Ovary (tissue), 9 donors: ENCODE data around the gene ANXA11. TPM values are rescaled to one million over a fixed set of nuclear protein-coding genes. Genes with fewer than 3 reads are reported as not detected.

Experiments used
- DNase-seq, 5 donors: peaks; one replicate each; pipeline ENCODE4 v3.0.0-alpha.2; 2019 to 2020
- H3K27ac ChIP-seq, 2 donors: fragments of 200-600 bp; one replicate each; pipeline versions ENCODE4 v1.5.1 to v1.8.0; 2019 to 2022
- H3K27me3 ChIP-seq: fragments of 200-600 bp; one replicate; pipeline ENCODE4 v1.8.0; 2022
- H3K36me3 ChIP-seq: fragments of 200-600 bp; sonication (generic); one replicate; pipeline ENCODE4 v1.5.1; 2019
- H3K4me1 ChIP-seq: one replicate; pipeline ENCODE4 v1.8.1; 2013; ENCODE audit warnings: mild to moderate bottlenecking, moderate library complexity; ENCODE audit not compliant: insufficient read depth
- H3K4me3 ChIP-seq: fragments of 200-600 bp; sonication (generic); one replicate; pipeline ENCODE4 v1.5.1; 2017
- H3K9me3 ChIP-seq, 2 donors: fragments of 200-600 bp in 1 of 2; sonication (generic) in 1 of 2; one replicate each; pipeline versions ENCODE4 v1.5.1 to v1.8.1; 2013 to 2019; ENCODE audit warnings: mild to moderate bottlenecking in 1 of 2, moderate library complexity in 1 of 2
- EP300 ChIP-seq: sonication (generic); formaldehyde crosslinking; IDR thresholded peaks from one replicate; pipeline ENCODE4 v1.6.1; 2017; ENCODE audit warnings: antibody characterized with exemption
- POLR2A ChIP-seq: fragments of 450-650 bp; IDR thresholded peaks from one replicate; pipeline ENCODE4 v1.6.1; 2017; ENCODE audit warnings: antibody characterized with exemption, mild to moderate bottlenecking, moderate library complexity
- WGBS, 3 donors: extraction: QIAGEN DNeasy Blood & Tissue Kit in 1 of 3; methylation state at CpG; one replicate each; pipeline versions ENCODE4 v1.1.5 to v1.1.7; 2013 to 2017; 5-methylcytosine and 5-hydroxymethylcytosine counted together
- intact Hi-C, 4 donors: fragments of 100-400 bp; cut with DNase I; formaldehyde crosslinking; loops; one replicate each; pipeline versions ENCODE4 v1.11.0 to v1.15.1; 2022 to 2023
- polyA plus RNA-seq, 2 donors: library from polyadenylated mRNA; stranded (reverse); fragments of 200-250 nt in 1 of 2; fragments of 350-450 nt in 1 of 2; fragmentation: Illumina TruSeq in 1 of 2; extraction: RNeasy Lipid Tissue Mini Kit (QIAGEN cat#74804) in 1 of 2; gene quantifications; one replicate each; pipeline ENCODE4 v1.2.3, GENCODE V29; 2013 to 2014
- small RNA-seq: library from RNA; depleted of rRNA; stranded (forward); fragments of <200 nt; gene quantifications from one replicate; pipeline ENCODE3, GENCODE V24; 2016
- total RNA-seq, 7 donors: library from RNA; depleted of rRNA in 2 of 7; stranded (reverse); fragments of >200 nt in 2 of 7; fragmentation: NEBNext Ultra II Directional in 3 of 7; extraction: Animal tissue kit (Norgen Biotek cat#: 25700) in 3 of 7; gene quantifications; one replicate each; pipeline versions ENCODE4 v1.1.0 to v1.2.4, GENCODE V29; 2016 to 2023
- TF ChIP-seq, protein P1 (sequence below), 3 donors: fragments of 450-650 bp in 2 of 3; fragments of 200-600 bp in 1 of 3; IDR thresholded peaks; one replicate each; pipeline versions ENCODE4 v1.5.1 to v1.8.0; 2016 to 2022; ENCODE audit warnings: antibody characterized with exemption in 3 of 3, mild to moderate bottlenecking in 1 of 3
- donor health status: DM: no; HTN: no; CAD: no; lungs with moderate emphysema.
- donor health status: DM: no; HTN: no; CAD: no.
- donor health status: Bipolar disorder and iron deficiency.
- donor health status: DM: yes; HTN: yes; CAD: no.
- donor health status: DM: no; HTN: no; CAD: no.
- donor health status: DM: yes; HTN: yes; CAD: no.

Gene ANXA11
- total and polyA plus RNA-seq, 9 donors, result 44.2 to 372 (median 137) TPM

DNA sequence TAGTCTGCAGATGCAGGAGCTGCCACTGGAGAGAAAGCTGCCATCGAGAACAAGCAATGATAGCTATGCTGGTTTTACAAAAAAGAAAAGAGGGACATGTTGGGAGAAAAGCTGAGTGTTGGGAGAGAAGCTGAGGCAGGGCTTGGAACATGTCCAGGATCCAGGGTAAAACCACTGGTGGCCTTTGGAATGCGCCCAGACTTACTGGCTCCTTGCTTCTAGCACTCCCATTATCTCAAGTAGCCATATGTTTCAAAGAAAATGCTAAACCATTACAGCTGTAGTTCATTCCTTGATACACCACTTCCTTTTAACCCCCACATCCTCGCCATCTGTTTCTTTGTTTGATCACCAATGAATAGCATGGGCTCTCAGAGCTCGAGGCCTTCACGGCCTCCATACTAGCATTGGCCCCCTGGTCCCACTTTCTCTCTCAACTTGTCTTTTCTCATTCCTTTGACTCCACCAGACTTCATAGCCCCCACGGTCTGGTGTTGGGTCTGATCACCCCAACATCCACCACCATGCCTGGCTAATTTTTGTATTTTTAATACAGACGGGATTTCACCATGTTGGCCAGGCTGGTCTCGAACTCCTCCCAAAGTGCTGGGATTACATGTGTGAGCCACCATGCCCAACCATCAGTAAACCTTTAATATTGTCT is 96.6 kb downstream of the ANXA11 start:
- Histone ChIP-seq H3K27me3 (no peaks in the 10 kb centered on the region), H3K36me3 (no peaks in the 10 kb centered on the region), H3K4me3 (no peak overlapping the region), H3K9me3 (no peaks in the 10 kb centered on the region), H3K4me1 (peaks cover 10% of the 10 kb centered on the region), H3K27ac (no peak overlapping the region)
- 92 to 93% (median 93%) methylated on average over 8 of the region's 8 CpGs for WGBS, 3 donors
- DNase-seq, result no peak
- no peak for TF ChIP-seq POLR2A
- TF ChIP-seq, protein P1, sequence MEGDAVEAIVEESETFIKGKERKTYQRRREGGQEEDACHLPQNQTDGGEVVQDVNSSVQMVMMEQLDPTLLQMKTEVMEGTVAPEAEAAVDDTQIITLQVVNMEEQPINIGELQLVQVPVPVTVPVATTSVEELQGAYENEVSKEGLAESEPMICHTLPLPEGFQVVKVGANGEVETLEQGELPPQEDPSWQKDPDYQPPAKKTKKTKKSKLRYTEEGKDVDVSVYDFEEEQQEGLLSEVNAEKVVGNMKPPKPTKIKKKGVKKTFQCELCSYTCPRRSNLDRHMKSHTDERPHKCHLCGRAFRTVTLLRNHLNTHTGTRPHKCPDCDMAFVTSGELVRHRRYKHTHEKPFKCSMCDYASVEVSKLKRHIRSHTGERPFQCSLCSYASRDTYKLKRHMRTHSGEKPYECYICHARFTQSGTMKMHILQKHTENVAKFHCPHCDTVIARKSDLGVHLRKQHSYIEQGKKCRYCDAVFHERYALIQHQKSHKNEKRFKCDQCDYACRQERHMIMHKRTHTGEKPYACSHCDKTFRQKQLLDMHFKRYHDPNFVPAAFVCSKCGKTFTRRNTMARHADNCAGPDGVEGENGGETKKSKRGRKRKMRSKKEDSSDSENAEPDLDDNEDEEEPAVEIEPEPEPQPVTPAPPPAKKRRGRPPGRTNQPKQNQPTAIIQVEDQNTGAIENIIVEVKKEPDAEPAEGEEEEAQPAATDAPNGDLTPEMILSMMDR (IDR thresholded peaks at IDR 0.05), result no peak
- TF ChIP-seq EP300, result no peak
- intact Hi-C loops, result no loop called here

DNA sequence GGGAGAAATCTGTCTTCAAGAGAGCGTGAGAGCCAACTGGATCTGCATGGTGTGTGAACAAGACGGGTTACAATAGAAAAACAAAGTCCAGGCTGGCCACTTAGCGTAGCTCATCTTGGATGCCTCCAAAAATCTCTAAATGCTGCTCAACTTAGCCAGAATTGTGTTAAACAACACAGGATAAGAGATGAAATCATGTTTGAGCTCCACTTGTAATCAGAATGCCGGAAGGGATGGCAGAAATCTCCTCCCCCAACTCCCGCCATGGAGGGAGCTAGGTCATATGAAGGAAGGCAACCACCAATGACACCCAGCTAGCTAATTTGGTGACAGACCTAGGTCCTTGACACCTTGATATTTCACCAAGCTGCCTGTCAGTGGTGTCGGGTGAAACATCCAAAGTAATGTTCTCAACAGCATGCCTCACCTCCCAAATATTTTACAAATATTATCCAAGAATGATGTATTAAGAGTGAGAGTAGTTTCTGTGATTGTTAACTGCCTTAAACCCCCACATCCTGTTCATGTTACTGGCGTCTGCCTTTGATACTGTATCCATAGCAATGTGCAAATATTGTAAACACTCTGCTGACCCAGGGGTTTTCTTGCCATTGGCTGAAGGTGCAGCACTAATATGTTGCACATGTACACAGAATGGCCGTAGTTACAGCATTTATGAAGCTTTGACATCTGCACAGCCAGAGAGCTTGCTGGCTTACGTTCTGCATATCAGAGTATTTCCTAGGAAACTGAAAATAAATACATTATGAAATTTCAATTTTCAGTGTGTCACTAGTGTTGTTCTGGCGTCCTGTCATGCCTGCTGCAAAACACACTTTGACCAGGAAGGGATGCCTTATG is 101.0 kb downstream of the ANXA11 start:
- WGBS, 3 donors, result 12 to 15% (median 13%) methylated on average over 10 of the region's 10 CpGs
- Histone ChIP-seq H3K9me3 (no peaks in the 10 kb centered on the region), H3K4me3 (no peak overlapping the region), H3K4me1 (peaks cover 7% of the 10 kb centered on the region), H3K36me3 (no peaks in the 10 kb centered on the region), H3K27me3 (no peaks in the 10 kb centered on the region), H3K27ac (peak overlapping the region in 1 of 2 donors; percentile 42)
- intact Hi-C loops, result no loop called here
- TF ChIP-seq, protein P1 (IDR thresholded peaks at IDR 0.05), result no peak
- TF ChIP-seq EP300, result no peak
- no peak for TF ChIP-seq POLR2A
- DNase-seq, result peak in 1 of 5 donors; percentile 44

Small RNAs within 50 kb of the gene (small RNA-seq; reads per million reads assigned to genes)
- gene RPS12P2, result not detected

Other genes starting within 250 kb of the ANXA11 start
- gene TMEM254, start 126.9 kb downstream of the ANXA11 start, total RNA-seq, result 10 to 100 TPM in 6 of 7 donors, 1 to 10 TPM in 1; 9.3 to 20.4 (median 12.0) TPM
- 10 to 100 TPM; 11.8 to 55.7 TPM for gene TMEM254, start 126.9 kb downstream of the ANXA11 start, polyA plus RNA-seq
- gene PLAC9, start 72.8 kb downstream of the ANXA11 start, total RNA-seq, result 10 to 100 TPM in 4 of 7 donors, 1 to 10 TPM in 3; 3.1 to 16.9 (median 10.4) TPM
- 1 to 10 TPM; 4.3 to 6.3 TPM for gene PLAC9, start 72.8 kb downstream of the ANXA11 start, polyA plus RNA-seq
- gene MAT1A, start 84.1 kb upstream of the ANXA11 start, total RNA-seq, result 1 to 10 TPM in 6 of 7 donors, under 1 TPM in 1; 0.72 to 7.7 (median 2.4) TPM
- gene MAT1A, start 84.1 kb upstream of the ANXA11 start, polyA plus RNA-seq, result 1 to 10 TPM; 1.4 TPM
- 1 to 10 TPM in 1 of 7 donors, under 1 TPM in 2, not detected in 4; 0.33 to 3.8 (median 0.72) TPM for gene DYDC1, start 151.2 kb upstream of the ANXA11 start, total RNA-seq
- not detected for gene DYDC1, start 151.2 kb upstream of the ANXA11 start, polyA plus RNA-seq
- gene DYDC2, start 151.2 kb upstream of the ANXA11 start, total RNA-seq, result 1 to 10 TPM in 3 of 7 donors, under 1 TPM in 2, not detected in 2; 0.87 to 6.7 (median 1.4) TPM
- gene DYDC2, start 151.2 kb upstream of the ANXA11 start, polyA plus RNA-seq, result under 1 TPM; 0.17 to 0.24 TPM
- 10 to 100 TPM; 26.7 to 54.9 (median 43.7) TPM for gene PRXL2A, start 203.0 kb upstream of the ANXA11 start, total RNA-seq
- gene PRXL2A, start 203.0 kb upstream of the ANXA11 start, polyA plus RNA-seq, result 10 to 100 TPM; 24.8 to 58.9 TPM
- 100 to 1,000 TPM in 1 of 7 donors, 10 to 100 TPM in 6; 38.5 to 103 (median 74.8) TPM for gene TSPAN14, start 248.8 kb upstream of the ANXA11 start, total RNA-seq
- 10 to 100 TPM; 35.4 to 77.1 TPM for gene TSPAN14, start 248.8 kb upstream of the ANXA11 start, polyA plus RNA-seq